Motor neuron (in vitro differentiated cells): Measurements from ENCODE around the gene IPP. TPM values are rescaled to one million over a fixed set of nuclear protein-coding genes. Genes with fewer than 3 reads are reported as not detected.
"Not testable (repeated sequence)": the region's sequence is repeated elsewhere in the genome, so short reads cannot be mapped to it uniquely, and the experiment has no call there.

Experiments
- ATAC-seq, 8 experiments: fragments of 200-7000 bp; cut with Tn5 transposase; replicated peaks in 6 of 8; 2 replicates each; pipeline ENCODE4 v1.8.0; 2021; ENCODE audit warnings: mild to moderate bottlenecking in 8 of 8, moderate library complexity in 8 of 8
- H3K27ac ChIP-seq, 2 donors: fragments of 250-450 bp; sonication (Bioruptor Pico); 2 replicates each; pipeline ENCODE4 v1.9.0; 2021; ENCODE audit warnings: antibody characterized with exemption in 2 of 2, mild to moderate bottlenecking in 2 of 2, moderate library complexity in 1 of 2
- H3K4me1 ChIP-seq, 2 donors: fragments of 250-450 bp; sonication (Bioruptor Pico); replicated peaks in 1 of 2; 2 replicates each; pipeline ENCODE4 v1.6.1; 2021; ENCODE audit warnings: antibody characterized with exemption in 2 of 2, mild to moderate bottlenecking in 2 of 2, moderate library complexity in 1 of 2
- H3K4me3 ChIP-seq, 5 donors: fragments of 250-450 bp; sonication (Bioruptor Pico); 2 replicates each; pipeline ENCODE4 v1.9.0; 2021; ENCODE audit warnings: antibody characterized with exemption in 5 of 5, mild to moderate bottlenecking in 5 of 5, moderate library complexity in 4 of 5
- WGBS, 10 experiments: fragments of 450-650 bp; shearing (Covaris generic); methylation state at CpG; one replicate each; pipeline ENCODE4 v1.0.0; 2022; 5-methylcytosine and 5-hydroxymethylcytosine counted together
- in situ Hi-C, 9 experiments: fragments of 400-800 bp; cut with MboI; loops; one replicate each; pipeline ENCODE4 v1.15.0; 2021; ENCODE audit warnings: low sequenced_read_pairs in 9 of 9, low pct_unique_long_range_greater_than_20kb in 2 of 9; ENCODE audit not compliant: unreplicated experiment in 9 of 9
- total RNA-seq, 8 experiments: library from RNA; unstranded; fragments of 300-600 nt; gene quantifications; 2 replicates each; pipeline versions ENCODE4 v1.2.3 to v1.2.4, GENCODE V29; 2022

IPP gene
- total RNA-seq, 8 experiments from 2014 or later: 7.9 to 16.3 (median 14.2) TPM

GRCh38 chr1:45687014-45687753 is 63.3 kb downstream of the IPP start:
- in situ Hi-C loops: no loop called here
- Histone ChIP-seq H3K4me1 (peaks cover 3 to 5% of the 10 kb centered on the region in 2 donors), H3K4me3 (peak overlapping the region; percentile 56 to 92 (median 80)), H3K27ac (peak overlapping the region; percentile 94)
- 0 to 10% (median 1%) methylated on average over 3 to 38 of the region's 44 CpGs; no CpG with 5 or more reads in 2 of the 10 experiments for whole genome bisulfite sequencing, 10 experiments
- ATAC-seq: peak; percentile 84 to 92 (median 90)

DNA sequence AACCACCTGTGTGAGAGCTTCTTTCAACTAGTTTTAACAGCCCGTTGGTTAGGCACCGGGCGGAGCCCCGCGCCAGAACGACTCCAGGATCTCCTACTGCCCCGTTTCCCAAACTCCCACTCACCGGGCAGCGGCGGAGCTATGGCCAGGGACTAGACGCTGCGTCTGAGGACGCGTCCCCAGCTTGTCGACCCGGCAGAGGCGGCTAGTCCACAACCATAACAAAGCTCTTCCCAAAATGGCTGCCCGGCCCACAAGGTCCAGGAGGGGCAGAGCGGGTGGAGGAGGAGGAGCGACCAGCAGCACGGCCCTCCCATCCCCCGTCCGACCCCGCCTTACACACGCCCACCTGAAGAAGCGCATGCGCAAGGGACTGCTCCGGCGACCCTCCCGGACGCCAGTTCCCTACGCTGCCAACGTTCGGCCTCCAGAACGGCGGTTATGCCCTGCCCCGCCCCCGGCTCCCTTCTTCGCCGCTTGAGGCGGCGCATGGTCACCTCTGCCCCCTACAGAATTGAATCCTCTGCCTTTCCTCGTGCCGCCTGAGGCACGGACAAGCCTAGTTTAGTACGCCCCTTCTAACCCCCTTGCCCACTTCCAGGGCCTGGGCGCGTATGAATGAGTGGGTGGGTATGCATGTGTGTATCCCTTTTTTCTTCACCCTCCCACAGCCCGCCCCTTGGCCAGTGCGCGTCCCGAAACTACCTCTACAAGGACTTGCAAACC is 64.0 kb downstream of the IPP start, which contains the start of gene GPBP1L1:
Gene GPBP1L1 (minus strand): TSS at position 246 of the 726 bp plus-strand sequence. CDS start 27,446 bp downstream, outside the sequence.
- H3K4me1 ChIP-seq: peaks cover 3 to 5% of the 10 kb centered on the region in 2 donors
- peak within 1 kb of the TSS; percentile 56 to 92 (median 80) for H3K4me3 ChIP-seq
- H3K27ac ChIP-seq: peak within 1 kb of the TSS; percentile 94
- peak; percentile 57 to 82 (median 76) for ATAC-seq
- 0 to 3% (median 0%) methylated on average over 2 to 7 of the region's 52 CpGs; no CpG with 5 or more reads in 6 of the 10 experiments for WGBS, 10 experiments
- in situ Hi-C loops: no loop called here

- peak in 6 of 8 experiments; percentile 0 to 14 (median 8) for ATAC-seq
- in situ Hi-C loops: no loop called here
- Histone ChIP-seq H3K4me3 (peak overlapping the region; percentile 56 to 92 (median 80)), H3K4me1 (peaks cover 3 to 5% of the 10 kb centered on the region in 2 donors), H3K27ac (peak overlapping the region; percentile 75 to 91)
- 0 to 3% (median 0%) methylated on average over 4 to 22 of the region's 27 CpGs; no CpG with 5 or more reads in 3 of the 10 experiments for WGBS, 10 experiments
These were observed 64.5 kb downstream of the IPP start for GRCh38 chr1:45686015-45686287.

GRCh38 chr1:45685308-45686014 is 65.0 kb downstream of the IPP start:
- peak overlapping the region; percentile 75 to 91 for H3K27ac ChIP-seq
- in situ Hi-C loops: no loop called here
- ATAC-seq: no peak

GRCh38 chr1:45684402-45684801 is 66.1 kb downstream of the IPP start:
- no peak for ATAC-seq
- no peak overlapping the region for H3K27ac ChIP-seq
- in situ Hi-C loops: no loop called here
- WGBS, 10 experiments: 30 to 82% (median 56%) methylated on average over 1 to 2 of the region's 2 CpGs
- H3K4me1 ChIP-seq: peaks cover 3 to 8% of the 10 kb centered on the region in 2 donors
- peak overlapping the region in 3 of 5 donors; percentile 56 to 92 (median 84) for H3K4me3 ChIP-seq

More at GRCh38 chr1:45685308-45686014, 65.0 kb downstream of the IPP start:
- peak overlapping the region; percentile 56 to 92 (median 80) for H3K4me3 ChIP-seq
- peaks cover 3 to 5% of the 10 kb centered on the region in 2 donors for H3K4me1 ChIP-seq
- whole genome bisulfite sequencing, 10 experiments: 0 to 5% (median 1%) methylated on average over 6 to 13 of the region's 13 CpGs

DNA sequence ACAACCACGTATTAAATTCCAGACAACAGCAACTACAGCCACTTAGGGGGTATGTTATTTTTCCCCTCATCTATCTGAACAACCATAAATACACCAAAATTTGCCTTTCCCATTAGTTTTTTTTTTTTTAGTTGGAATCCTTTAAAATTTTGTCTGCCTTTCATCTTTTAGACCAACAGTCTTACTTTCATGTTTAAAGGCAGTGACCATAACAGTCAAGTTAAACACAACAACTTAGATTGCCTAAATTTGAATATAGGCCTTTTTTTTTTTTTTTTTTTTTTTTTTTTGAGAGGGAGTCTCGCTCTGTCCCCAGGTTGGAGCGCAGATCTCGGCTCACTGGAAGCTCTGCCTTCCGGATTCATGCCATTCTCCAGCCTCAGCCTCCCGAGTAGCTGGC is 67.5 kb downstream of the IPP start:
- 57 to 94% (median 88%) methylated on average over 1 to 6 of the region's 6 CpGs; no CpG with 5 or more reads in 1 of the 10 experiments for WGBS, 10 experiments
- H3K27ac ChIP-seq: no peak overlapping the region
- no peak overlapping the region for H3K4me3 ChIP-seq
- peaks cover 3 to 6% of the 10 kb centered on the region in 2 donors for H3K4me1 ChIP-seq
- in situ Hi-C loops: no loop called here
- ATAC-seq: no peak

DNA sequence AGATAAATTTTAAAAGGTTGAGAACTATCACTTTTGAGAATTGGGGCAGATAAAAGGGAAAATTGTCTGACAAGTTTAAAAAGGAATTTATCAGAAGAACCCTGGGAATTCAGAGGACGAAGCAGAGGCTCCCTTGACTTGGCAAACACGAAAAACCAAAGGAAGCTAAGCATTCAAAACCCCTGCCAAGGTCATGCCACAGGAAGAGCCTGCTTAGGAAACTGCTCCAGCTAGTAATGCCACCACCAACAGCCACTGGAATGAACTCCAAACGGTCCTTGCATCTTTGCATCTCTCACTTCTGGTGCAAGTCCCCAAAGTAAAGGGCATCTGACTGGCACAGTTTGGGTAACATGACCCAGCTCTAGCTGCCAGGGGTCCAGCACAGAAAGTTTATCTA is 71.3 kb downstream of the IPP start:
- in situ Hi-C loops: no loop called here
- Histone ChIP-seq H3K4me1 (peaks cover 2 to 3% of the 10 kb centered on the region in 2 donors), H3K4me3 (no peak overlapping the region), H3K27ac (no peak overlapping the region)
- WGBS, 10 experiments: 30 to 100% (median 76%) methylated on average over 1 to 3 of the region's 3 CpGs; no CpG with 5 or more reads in 2 of the 10 experiments
- no peak for ATAC-seq

- in situ Hi-C loops: no loop called here
- Histone ChIP-seq H3K4me3 (no peak overlapping the region), H3K27ac (no peak overlapping the region), H3K4me1 (peaks cover 2 to 3% of the 10 kb centered on the region in 2 donors)
- no peak for ATAC-seq
These were observed 72.0 kb downstream of the IPP start for GRCh38 chr1:45678489-45678888.

DNA sequence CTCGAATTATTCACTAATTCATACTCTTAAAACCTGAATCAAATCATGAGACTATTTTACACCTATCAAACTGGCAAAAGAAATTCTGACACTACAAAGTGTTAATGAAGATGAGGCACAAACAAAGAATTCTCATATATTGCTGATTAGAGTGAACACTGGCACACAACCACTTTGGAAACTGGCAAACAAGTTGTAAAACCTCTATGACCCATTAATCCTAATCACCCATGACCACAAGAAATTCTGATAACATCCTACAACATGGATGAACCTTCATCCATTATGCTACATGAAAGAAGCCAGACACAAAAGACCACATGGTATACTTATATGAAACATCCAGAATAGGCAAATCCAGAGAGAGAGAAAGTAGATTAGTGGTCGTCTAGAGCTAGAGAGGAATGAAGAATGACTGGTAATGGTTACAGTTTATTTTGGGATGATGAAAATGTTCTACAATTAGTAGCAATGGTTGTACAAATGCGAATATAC is 72.7 kb downstream of the IPP start:
- ATAC-seq: no peak
- Histone ChIP-seq H3K4me3 (no peak overlapping the region), H3K27ac (no peak overlapping the region), H3K4me1 (peaks cover 2 to 3% of the 10 kb centered on the region in 2 donors)
- WGBS, 10 experiments: 38 to 100% (median 81%) methylated on average over 1 to 3 of the region's 3 CpGs; no CpG with 5 or more reads in 1 of the 10 experiments
- in situ Hi-C loops: no loop called here

DNA sequence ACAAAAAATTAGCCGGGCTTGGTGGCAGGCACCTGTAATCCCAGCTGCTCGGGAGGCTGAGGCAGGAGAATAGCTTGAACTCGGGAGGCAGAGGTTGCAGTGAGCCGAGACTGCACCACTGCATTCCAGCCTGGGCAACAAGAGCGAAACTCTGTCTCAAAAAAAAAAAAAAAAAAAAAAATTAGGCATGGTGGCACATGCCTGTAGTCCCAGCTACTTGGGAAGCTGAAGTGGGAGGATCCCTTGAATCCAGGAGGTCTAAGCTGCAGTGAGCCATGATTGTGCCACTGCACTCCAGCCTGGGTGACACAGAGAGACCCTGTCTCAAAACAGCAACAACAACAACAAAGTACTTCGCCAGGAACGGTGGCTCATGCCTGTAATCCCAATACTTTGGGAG is 73.9 kb downstream of the IPP start:
- in situ Hi-C loops, H3K4me1 ChIP-seq, ATAC-seq, H3K27ac ChIP-seq, H3K4me3 ChIP-seq: not testable (repeated sequence)
- 79 to 100% (median 94%) methylated on average over 2 to 7 of the region's 7 CpGs; no CpG with 5 or more reads in 4 of the 10 experiments for WGBS, 10 experiments

- no peak for ATAC-seq
- Histone ChIP-seq H3K4me3 (no peak overlapping the region), H3K27ac (no peak overlapping the region), H3K4me1 (peaks cover 0 to 2% of the 10 kb centered on the region in 2 donors)
- in situ Hi-C loops: no loop called here
- 76 to 100% (median 83%) methylated on average over 2 to 5 of the region's 5 CpGs; no CpG with 5 or more reads in 1 of the 10 experiments for WGBS, 10 experiments
These were observed 76.0 kb downstream of the IPP start for GRCh38 chr1:45674478-45674877.

DNA sequence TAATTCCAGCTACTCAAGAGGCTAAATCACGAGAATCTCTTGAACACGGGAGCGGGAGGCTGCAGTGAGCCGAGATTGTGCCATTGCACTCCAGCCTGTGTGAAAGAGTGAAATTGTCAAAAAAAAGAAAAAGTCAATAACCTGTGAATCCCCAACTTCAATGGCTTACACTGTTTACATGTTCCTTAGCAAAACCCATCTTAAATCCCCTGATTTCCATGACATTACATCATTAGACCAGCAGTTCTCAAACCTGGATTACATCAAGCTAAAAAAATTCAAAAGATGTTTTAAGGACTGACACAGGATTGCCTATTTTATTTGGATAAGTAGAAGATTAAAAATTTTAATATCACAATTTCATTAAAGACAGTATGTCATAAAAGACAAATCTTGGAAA is 76.5 kb downstream of the IPP start:
- 92 to 100% (median 100%) methylated on average over 1 to 4 of the region's 4 CpGs; no CpG with 5 or more reads in 4 of the 10 experiments for WGBS, 10 experiments
- in situ Hi-C loops: no loop called here
- peaks cover 0 to 2% of the 10 kb centered on the region in 2 donors for H3K4me1 ChIP-seq
- ATAC-seq: no peak
- no peak overlapping the region for H3K27ac ChIP-seq
- no peak overlapping the region for H3K4me3 ChIP-seq
